ENCODE results near the gene PCGF1.

The PCGF1 gene

DNA sequence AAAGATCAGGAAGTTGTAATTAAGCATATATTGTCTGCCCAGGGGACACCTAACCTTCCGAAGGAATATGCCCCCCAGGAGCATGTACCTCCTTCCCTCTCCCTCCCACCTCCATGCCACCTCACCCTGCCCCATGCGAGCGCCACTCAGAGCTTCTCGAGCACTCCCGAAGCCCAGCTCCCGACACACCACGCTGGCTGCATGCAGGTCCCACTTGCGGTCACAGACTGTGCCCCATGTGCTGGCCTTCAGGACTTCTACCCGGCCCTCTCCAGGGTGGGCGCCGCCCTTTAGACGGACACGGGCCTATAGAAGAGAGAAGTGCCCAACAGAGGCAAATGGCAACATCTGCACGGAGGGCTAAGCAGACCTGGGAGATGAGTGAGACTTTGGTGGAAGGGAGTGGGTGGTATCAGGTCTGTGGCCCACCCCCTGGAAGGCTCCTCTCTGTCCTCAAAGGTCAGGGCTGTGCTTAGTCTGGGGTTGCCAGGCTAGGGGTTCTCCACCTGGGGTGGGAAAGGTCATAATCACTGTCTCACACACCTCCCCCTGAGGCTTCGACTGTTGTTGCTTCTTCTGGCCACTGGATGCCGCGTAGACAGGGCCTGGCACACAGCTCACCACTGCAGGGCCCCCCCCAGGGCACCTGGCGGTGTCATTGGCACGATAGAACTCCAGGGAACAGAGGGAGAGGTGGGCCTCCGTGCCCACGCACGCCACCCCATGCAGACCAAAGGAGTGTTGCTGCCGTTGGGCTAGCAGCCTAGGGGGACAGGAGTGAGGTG, 28.9 kb upstream of the PCGF1 start:
- no peak for DNase-seq (ENCODE audit: low spot score)

DNA sequence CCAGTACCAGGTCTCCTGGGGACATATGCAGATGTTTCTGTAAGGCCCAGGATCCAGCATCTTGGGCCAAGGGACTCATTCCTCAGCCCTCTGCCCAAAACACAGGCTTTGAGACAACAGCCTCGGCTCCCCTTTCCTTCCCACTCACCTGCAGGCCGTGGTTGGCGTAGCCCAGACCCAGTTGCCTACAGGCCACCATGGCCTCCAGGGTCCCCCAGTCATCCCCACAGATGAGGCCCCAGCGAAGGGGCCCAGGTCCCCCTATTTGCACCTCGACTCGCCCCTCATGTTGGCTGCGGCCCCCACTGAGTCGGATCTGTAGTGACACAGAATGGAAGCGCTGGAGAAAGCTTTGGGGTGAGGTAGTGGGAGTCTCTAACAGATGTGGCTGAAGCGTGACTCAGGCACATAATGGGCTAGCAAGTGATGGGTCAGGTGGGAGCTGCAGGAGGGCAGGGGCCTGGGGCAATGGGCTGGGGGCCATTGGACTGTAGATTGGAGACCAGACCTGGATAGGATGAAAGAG, 28.0 kb upstream of the PCGF1 start:
- no peak for DNase-seq (ENCODE audit: low spot score)

DNA sequence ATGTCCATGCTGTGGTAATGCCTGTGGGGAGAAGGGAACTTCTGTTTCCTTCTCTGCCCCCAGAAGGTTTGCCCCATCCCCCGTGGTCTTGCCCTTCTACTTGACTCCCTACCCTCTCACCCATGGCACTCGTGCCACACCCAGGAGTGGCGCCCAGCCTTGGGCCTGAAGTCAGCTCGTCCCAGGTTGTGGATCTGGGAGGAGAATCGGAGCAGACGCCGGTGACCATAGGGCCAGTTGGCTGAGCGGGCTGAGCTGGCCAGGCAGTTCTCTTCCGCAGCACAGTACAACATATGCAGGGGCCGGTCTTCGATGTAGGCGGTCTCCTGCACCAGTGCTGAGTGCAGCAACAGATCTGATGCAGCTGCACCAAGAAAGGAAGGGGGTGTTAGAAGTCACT, 26.9 kb upstream of the PCGF1 start:
- no peak for DNase-seq (ENCODE audit: low spot score)

DNA sequence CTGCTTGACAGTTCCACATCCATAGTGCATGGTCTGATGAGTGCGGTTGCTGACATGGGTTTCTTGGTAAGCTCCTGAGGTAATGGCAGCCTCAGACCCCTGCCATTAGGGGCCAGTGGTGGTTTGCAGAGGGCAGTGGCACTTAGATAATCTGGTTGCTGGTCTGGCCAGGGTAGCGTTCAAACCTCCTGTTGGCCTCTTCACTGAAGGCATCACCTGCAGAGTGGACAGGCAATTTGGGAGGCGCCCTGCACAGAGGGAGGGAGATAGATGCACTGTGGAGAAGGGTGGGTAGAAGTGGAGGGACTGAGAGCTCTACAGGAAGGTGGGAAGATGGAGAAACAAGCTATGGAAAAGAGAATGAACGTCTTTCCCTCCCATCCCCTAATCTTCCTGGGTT, 26.0 kb upstream of the PCGF1 start:
- DNase-seq (ENCODE audit: low spot score), result no peak

DNA sequence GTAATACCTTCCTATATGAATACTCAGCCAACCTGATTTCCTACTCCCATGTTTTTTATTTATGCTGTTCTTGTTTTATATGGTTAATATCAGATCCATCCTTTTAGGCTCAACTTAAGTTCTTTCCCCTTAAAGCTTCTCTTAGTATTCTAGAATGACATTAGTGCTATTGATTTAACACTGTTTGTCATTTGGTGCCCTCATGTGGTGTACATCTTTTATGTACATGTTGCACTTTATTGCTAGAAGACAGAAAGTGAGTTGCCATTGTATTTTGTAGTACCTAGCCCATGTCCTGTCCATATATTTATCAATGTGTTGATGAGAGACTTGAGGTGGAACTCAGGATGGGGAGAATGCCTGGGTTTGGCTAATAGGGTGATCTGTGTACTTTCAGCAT, 24.7 kb upstream of the PCGF1 start:
- no peak for DNase-seq (ENCODE audit: low spot score)

DNA sequence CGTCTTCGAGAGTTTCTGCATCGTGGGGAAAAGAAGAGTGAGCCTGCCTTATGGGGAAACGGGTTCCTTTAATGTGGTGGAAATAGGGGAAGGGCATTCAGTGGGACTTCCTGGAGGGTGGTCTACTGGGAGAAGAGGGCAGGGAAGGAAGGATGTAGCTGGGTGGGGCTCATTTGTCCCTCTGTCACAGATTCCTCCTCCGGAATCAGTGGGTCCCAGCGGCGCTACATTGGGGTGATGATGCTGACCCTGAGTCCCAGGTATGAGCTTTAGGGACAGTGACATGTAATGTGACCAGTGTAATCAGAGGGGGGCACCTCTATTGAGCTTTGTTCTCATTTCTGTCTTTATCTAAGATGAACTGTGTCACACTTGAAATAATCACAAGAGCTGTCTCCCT, 24.2 kb upstream of the PCGF1 start:
- no peak for DNase-seq (ENCODE audit: low spot score)

DNA sequence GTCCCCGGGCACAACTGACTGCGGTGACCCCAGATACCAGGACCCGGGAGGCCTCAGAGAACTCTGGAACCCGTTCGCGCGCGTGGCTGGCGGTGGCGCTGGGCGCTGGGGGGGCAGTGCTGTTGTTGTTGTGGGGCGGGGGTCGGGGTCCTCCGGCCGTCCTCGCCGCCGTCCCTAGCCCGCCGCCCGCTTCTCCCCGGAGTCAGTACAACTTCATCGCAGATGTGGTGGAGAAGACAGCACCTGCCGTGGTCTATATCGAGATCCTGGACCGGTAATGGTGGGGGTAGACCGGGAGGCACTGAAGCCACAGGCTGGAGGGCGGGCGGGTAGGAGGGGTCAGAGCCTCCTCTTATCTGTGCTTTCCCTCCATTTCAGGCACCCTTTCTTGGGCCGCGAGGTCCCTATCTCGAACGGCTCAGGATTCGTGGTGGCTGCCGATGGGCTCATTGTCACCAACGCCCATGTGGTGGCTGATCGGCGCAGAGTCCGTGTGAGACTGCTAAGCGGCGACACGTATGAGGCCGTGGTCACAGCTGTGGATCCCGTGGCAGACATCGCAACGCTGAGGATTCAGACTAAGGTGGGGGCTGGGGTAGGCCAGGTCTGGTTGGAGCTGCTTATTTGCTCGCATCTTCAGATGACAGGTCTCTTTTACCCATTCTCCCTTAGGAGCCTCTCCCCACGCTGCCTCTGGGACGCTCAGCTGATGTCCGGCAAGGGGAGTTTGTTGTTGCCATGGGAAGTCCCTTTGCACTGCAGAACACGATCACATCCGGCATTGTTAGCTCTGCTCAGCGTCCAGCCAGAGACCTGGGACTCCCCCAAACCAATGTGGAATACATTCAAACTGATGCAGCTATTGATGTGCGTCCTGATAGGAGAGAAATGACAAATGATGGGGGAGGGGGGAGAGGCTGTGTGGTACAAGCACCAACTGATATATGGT, 23.0 kb upstream of the PCGF1 start:
- DNase-seq (ENCODE audit: low spot score), result no peak

DNA sequence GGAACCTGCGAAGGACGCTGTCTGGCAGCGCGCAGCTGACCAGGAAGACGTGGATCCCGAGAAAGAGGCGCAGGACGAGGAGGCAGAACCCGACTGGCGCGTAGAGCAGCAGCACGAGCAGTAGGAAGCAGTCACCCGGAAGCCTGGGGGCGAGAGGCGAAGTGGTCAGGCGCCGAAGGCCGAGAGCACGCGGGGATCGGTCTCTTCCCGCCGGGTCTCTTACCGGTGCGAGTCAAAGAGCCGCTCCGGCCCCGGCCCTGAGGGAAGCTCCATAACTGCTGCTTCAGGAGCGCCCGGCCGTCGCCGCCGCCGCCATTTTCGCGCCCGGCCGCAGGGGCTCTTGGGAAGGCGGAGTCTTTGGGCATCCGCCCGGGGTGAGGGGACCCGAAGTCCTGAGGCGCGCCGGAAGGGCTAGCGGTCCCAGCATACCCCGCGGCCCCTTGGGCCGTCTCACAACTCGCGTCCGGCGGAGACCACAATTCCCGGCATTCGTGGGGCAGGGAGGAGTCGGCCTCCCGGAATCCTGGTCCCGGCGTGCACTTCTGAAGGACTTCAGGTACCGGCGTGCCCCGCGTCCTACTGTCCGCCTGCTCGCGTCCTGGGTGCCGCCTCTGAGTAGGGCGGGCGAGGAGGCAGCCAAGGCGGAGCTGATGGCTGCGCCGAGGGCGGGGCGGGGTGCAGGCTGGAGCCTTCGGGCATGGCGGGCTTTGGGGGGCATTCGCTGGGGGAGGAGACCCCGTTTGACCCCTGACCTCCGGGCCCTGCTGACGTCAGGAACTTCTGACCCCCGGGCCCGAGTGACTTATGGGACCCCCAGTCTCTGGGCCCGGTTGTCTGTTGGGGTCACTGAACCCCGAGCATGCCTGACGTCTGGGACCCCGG, 22.1 kb upstream of the PCGF1 start, which contains the start of the genes AUP1 and HTRA2:
Gene AUP1 (minus strand): TSS at position 350 of the 882 bp plus-strand sequence. CDS start 77 bp downstream, at position 273.
Gene HTRA2 (plus strand): TSS at position 577 of the 882 bp plus-strand sequence. CDS start 74 bp downstream, at position 651.
- DNase-seq (ENCODE audit: low spot score), result peak; percentile 98

DNA sequence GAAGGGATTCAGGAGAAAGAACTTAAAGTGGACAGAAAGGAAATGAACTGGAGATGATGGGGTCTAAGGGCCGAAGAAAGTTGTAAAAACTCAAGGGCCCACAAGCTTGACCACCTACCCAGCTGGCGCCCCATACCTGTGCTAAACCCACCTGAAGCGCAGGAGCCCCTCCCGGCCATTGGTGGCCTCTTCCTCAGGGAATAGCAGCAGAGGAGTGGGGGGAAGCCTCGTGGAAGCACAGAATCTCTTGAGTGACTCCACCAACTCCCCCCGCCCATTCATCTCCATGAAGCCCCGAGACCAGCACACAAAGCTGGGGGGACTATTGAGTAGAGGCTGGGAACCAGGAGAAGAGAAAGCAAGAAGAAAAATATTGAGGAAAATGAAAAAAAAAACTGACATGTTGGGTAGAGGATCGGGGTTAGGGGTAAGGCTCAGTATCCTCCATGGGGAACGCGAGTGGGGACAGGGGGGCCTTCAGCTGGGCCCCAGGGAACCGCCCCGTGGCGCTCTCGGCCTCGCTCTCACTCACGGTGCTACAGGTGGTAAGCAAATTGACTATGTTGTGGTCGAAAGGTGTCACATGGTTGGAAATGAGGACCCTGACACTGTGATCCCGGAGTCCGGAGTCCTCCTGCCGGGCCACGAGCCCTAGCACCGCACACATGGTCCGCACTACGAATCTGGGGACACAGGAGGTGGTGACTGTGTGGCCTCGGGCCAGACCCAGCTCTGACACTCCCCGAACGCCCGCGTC, 21.3 kb upstream of the PCGF1 start:
- DNase-seq (ENCODE audit: low spot score), result no peak

DNA sequence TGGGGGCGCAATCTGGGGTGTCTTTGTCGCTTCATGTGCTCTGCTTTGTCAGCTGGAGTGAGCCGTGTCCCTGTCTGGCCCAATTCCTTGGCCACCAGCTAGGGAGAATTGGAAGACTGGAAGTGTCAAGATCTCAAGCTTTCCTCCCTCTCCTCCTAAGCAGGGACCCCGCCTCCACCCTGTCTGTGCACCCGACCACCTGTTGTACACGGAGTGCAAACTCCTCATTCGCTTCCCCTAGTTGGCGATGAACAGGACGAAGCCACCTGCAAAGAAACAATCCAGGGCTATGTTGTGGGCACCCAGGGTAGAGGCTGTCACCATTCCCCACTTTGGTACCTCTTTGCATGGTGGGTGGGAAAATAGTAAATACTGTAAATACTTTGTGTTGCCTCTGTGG, 20.2 kb upstream of the PCGF1 start:
- DNase-seq (ENCODE audit: low spot score), result no peak

DNA sequence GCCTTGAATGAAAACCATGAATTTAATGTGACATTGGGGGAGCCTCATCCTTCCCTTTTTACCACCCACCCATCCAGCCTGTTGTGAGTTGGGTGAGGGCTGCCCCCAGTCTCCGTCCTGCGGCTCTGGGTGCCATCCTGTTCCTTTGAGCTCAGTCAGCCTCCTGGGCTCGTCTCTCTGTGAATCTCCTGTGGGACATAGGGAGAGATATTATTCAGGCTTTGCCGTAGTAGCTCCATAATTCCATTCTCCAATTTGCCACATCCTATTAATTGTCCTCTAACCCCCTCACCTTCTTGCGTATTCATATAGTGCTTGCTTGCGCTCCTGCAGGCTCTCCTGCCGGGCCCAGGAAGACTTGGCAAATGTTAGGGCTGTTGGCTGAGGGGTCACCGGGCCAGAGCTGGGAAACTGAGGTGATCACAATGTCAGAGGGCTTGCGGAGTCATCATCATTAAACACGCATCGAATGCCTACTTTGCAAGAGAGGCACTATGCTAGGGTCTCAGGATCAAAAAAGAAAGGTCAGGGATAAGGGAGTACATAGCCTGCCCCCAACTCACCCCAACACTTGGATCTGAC, 19.2 kb upstream of the PCGF1 start:
- no peak for DNase-seq (ENCODE audit: low spot score)

DNA sequence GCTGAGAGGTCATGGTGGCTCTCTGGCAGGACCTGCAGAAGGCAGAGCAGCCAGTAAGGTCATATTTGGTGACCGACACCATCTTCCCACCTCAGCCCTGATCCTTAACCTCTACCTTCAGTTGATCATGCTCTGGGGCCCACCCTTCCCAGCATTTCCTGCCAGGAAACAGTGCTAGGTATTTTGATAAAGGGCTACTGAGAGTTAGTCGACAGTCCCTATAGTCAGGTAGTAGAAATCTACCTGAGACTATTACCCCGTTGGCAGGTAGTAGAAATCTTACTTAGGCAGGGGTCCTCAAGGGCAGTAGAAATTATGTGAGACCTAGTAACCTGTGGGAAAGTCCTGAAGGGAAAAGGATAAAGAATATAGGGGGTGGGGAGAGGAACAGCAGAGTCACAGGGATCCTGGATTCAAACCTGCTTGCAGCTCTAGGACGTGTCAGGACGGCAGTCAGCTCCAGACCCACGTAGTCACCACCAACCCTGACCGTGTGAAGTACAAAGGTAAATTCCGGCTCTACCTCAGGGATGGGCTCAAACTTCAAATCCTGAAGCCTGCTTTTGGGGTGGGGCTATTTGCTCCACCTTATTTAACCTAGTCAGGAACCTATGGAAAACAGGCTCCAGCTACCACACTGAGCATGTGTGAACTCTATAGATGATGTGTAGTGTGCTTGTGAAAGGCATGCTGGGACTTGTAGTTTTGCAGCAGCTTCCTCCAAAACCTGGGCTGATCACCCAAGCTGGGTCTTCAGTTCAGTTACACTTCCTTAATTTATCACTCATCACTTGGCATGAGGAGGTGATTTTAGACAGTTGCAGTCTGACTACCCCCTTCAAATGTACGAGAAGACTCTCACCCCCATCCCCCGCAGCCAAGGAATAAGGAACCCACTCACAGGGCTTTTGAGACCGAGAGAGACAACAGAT, 18.5 kb upstream of the PCGF1 start, which contains the start of gene DQX1:
Gene DQX1 (minus strand): TSS at position 515 of the 932 bp plus-strand sequence. CDS start 502 bp downstream, at position 13.
- DNase-seq (ENCODE audit: low spot score), result no peak

DNA sequence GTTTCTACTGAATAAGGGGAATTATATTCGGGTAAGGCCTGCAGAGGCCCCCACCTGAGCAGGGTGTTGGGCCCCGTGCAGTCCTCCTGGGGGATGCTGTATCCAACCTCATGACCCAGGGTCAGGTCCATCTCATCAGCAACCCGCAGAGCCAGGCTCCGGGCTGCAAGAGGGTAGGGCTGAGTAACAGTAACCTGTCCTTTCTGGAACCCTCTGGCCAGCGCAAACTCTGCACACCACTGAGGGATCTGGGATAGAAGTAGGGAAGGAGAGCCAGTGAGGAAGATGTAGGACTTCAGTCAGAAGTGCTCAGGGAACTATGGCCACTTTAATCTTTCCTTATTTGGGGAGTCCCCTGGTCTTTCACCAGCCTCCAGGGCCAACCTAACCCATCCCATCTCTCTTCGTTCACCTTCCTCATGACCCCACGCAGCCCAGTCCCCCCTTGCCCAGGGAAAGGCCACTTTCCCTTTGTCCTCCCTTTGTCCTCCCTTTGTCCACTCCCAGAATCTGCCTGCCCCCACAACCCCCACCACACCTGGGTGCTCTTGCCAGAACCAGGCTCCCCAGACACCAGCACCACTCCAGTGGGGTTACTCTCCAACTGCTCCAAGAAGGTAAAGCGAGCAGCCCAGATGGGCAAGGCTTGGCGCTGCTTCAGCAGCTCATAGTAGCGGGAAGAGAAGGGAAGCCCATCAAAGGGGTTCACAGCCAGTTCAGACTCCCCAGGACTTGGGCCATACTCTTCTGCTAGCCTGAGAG, 17.6 kb upstream of the PCGF1 start:
- no peak for DNase-seq (ENCODE audit: low spot score)

DNA sequence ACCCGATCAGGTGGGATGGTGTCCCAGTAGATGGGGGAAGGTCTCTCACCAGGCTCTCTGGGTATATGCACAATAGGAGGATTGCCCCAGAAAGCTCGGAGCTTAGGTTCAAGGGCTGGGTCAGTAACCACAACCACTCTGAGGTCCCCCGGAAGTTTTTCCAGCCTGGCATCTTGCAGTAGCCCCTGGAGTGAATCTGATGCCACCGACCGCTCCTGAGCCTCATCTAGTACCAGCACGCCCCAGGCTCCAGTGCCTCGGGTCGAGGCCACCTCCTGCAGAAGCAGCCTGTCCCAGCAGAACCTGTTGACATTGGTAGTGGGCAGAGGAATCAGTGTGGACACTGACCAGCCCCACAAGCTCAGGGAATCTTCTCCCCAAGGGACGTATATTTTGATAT, 16.5 kb upstream of the PCGF1 start:
- no peak for DNase-seq (ENCODE audit: low spot score)

DNA sequence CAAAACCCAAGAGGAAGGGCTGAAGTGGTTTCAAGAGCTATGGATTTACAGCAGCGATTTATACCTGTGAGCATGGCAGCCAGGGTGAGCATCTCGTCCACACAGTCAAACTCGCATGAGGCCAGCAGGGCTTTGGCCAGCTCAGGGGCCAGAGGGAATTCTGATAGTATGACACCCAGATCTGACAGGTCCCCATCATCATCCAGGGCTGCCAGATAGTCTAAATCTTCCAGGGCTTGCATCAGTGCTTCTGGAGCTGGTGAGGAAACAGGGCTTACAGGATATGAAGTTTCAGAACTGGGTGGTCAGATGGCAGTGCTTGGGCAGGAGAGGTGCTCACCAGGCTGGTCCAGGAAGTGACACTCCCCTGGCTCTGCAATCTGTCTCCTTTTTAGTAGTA, 15.0 kb upstream of the PCGF1 start:
- DNase-seq (ENCODE audit: low spot score), result no peak

DNA sequence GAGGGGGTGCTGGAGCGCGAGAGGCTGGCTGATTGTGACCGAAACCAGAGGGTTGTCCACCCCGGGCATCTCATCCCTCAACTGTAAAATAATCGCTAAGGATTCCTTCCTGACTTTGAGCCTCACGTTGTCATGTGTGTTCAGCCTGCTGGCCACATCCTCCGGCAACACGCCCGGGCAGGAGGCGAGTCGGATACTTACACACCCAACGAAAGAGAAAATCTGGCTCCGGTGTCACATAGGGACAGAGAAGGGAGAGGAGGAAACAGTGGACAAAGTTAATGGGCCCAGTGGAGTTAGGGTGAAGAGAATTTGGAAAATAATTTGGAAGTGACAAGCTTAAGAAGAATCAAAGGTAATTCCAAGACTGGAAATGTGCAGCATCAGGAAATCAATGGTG, 9.2 kb upstream of the PCGF1 start:
- DNase-seq (ENCODE audit: low spot score), result no peak

DNA sequence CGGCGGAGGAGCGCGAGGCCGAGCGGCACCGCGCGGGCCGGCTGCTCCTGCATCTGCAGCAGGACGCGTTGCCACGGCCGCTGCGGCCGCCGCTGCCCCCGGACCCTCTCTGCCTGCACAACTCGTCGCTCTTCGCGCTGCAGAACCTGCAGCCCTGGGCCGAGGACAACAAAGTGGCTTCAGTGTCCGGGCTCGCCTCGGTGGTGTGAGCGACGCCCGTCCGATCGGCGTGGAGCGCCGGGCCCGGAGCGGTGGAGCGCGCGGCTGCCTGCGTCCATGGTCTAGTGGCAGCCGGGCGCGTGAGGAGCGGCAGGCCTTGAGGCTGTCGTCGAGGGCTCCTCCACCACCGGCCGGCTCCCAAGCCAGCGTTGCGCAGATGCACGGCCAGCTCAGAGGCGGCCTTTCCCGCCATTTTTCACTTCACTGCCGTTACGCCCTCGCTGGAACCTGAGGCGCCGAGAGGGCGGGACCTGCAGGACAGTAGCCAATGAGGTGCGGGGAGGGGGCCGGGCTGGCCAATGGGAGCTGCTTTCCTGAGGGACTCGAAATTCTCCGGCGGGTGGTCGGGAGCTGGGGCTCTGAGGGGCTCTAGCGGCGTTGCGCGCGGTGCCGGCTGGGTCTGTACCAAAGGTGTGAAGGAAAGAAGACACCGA, 8.6 kb upstream of the PCGF1 start:
- DNase-seq (ENCODE audit: low spot score), result no peak

Measured in left forelimb (tissue), 1 donor.